Osteocyte (in vitro differentiated cells): ENCODE data around the gene MAP3K14. TPM values are rescaled to one million over a fixed set of nuclear protein-coding genes. Genes with fewer than 3 reads are reported as not detected.

ENCODE experiments used
- DNase-seq: peaks from one replicate; pipeline ENCODE4 v3.0.0; 2021; ENCODE audit warnings: mixed read lengths; ENCODE audit not compliant: unreplicated experiment; ENCODE audit errors: extremely low spot score
- H3K27ac Mint-ChIP-seq: one replicate; pipeline ENCODE4 v1.8.0; 2021; ENCODE audit warnings: mild to moderate bottlenecking, mixed read lengths; ENCODE audit not compliant: unreplicated experiment
- H3K27me3 Mint-ChIP-seq: one replicate; pipeline ENCODE4 v1.8.0; 2021; ENCODE audit warnings: mixed read lengths; ENCODE audit not compliant: unreplicated experiment
- H3K36me3 Mint-ChIP-seq: one replicate; pipeline ENCODE4 v1.8.0; 2021; ENCODE audit warnings: mixed read lengths; ENCODE audit not compliant: unreplicated experiment
- H3K4me1 Mint-ChIP-seq: one replicate; pipeline ENCODE4 v1.8.0; 2021; ENCODE audit warnings: mixed read lengths; ENCODE audit not compliant: unreplicated experiment
- H3K4me3 Mint-ChIP-seq: one replicate; pipeline ENCODE4 v1.8.0; 2021; ENCODE audit warnings: mild to moderate bottlenecking, moderate library complexity, mixed read lengths; ENCODE audit not compliant: unreplicated experiment
- H3K9me3 Mint-ChIP-seq: one replicate; pipeline ENCODE4 v1.8.0; 2021; ENCODE audit warnings: mixed read lengths; ENCODE audit not compliant: unreplicated experiment
- total RNA-seq: library from RNA; stranded (reverse); gene quantifications from 2 replicates; pipeline ENCODE4 v1.2.1, GENCODE V29; 2021
- TF ChIP-seq, protein P1 (sequence below): fragments of 200-600 bp; sonication (generic); IDR thresholded peaks from 2 replicates; pipeline ENCODE4 v1.5.0; 2021; ENCODE audit warnings: antibody characterized with exemption, mild to moderate bottlenecking, moderate library complexity

MAP3K14 gene
- total RNA-seq, 1 donor from 2014 or later, result 13.2 TPM

GRCh38 chr17:45294506-45294905 lies 22.3 kb downstream of the MAP3K14 start:
- TF ChIP-seq, protein P1, sequence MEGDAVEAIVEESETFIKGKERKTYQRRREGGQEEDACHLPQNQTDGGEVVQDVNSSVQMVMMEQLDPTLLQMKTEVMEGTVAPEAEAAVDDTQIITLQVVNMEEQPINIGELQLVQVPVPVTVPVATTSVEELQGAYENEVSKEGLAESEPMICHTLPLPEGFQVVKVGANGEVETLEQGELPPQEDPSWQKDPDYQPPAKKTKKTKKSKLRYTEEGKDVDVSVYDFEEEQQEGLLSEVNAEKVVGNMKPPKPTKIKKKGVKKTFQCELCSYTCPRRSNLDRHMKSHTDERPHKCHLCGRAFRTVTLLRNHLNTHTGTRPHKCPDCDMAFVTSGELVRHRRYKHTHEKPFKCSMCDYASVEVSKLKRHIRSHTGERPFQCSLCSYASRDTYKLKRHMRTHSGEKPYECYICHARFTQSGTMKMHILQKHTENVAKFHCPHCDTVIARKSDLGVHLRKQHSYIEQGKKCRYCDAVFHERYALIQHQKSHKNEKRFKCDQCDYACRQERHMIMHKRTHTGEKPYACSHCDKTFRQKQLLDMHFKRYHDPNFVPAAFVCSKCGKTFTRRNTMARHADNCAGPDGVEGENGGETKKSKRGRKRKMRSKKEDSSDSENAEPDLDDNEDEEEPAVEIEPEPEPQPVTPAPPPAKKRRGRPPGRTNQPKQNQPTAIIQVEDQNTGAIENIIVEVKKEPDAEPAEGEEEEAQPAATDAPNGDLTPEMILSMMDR, result no peak
- no peak for DNase-seq
- Mint-ChIP-seq H3K27me3 (no peaks in the 10 kb centered on the region), H3K27ac (peak overlapping the region; percentile 88), H3K4me3 (no peak overlapping the region), H3K9me3 (no peaks in the 10 kb centered on the region), H3K4me1 (peaks cover 85% of the 10 kb centered on the region), H3K36me3 (peaks cover 16% of the 10 kb centered on the region)

- peaks cover 78% of the 10 kb centered on the region for H3K4me1 Mint-ChIP-seq
- DNase-seq, result no peak
- H3K36me3 Mint-ChIP-seq, result peaks cover 21% of the 10 kb centered on the region
- no peaks in the 10 kb centered on the region for H3K9me3 Mint-ChIP-seq
- peak overlapping the region; percentile 47 for H3K4me3 Mint-ChIP-seq
- H3K27me3 Mint-ChIP-seq, result no peaks in the 10 kb centered on the region
- peak overlapping the region; percentile 88 for H3K27ac Mint-ChIP-seq
- TF ChIP-seq, protein P1, result peak; percentile 26
Measured at GRCh38 chr17:45293413-45294211, 23.2 kb downstream of the MAP3K14 start.

DNA sequence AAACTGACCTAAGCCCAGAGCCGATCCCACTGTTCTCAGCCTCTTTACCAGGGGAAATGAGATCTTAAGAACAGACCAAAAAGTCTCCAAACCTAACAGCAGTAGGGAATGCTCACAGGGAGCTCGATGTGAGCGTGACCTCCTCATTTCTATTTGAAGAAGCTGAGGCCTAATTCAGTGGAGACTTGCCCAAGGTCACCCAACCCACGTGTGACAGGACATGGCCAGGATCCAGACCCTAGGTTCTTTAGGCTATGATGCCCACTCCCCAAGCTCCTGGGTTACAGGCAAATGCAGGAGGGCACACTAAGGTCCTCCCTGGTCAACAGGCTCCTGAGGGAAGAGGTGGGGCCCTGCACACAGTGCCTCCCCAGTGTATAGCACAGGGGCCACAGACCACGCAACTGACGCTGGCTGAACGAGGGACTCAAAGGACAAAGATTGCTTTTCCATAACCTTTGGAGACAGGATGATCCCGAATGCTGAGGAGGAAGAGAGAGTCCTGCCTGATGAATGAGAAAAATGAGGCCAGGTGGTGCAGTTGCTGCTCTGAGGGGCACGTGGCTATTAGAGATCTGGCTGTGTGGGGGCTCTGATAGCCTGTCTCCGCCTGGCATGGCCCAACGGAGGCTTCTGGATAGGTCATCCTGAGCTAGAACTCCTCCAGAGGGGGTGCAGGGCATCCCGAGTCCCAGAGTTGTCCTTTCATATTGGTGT lies 24.0 kb downstream of the MAP3K14 start:
- Mint-ChIP-seq H3K27me3 (no peaks in the 10 kb centered on the region), H3K36me3 (peaks cover 20% of the 10 kb centered on the region), H3K27ac (peak overlapping the region; percentile 88), H3K9me3 (no peaks in the 10 kb centered on the region), H3K4me3 (no peak overlapping the region), H3K4me1 (peaks cover 74% of the 10 kb centered on the region)
- no peak for DNase-seq
- TF ChIP-seq, protein P1, result no peak

DNA sequence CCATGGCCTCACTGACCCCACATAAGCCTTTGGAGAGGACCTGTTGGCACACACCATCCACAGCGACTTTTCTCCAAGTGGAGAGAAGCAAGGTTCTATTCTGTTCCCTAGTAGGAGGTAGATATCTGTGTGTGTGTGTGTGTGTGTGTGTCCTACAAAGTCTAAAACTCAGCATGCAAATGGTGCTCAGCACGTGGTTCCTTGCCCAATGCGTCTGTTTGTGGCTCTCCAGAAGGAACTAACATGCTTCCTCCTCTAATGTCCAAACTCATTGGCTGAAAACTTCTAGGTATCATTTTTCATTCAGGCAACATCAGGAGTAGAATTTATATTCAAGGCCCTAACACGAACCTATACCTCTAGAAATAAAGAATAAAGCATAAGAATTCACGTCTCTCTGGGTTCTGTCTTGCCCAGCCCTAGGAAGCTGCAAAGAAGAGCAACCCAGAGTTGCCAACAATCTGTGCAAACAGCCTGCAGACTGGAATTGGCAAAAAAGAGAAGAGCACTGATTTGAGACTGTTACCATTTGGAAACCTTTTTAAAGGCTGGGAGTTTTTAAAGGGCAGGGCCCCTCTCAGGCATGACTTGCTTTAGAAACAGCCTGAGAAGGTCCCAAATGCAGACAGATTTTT lies 25.5 kb downstream of the MAP3K14 start:
- H3K27me3 Mint-ChIP-seq, result no peaks in the 10 kb centered on the region
- H3K36me3 Mint-ChIP-seq, result peaks cover 22% of the 10 kb centered on the region
- H3K4me1 Mint-ChIP-seq, result peaks cover 69% of the 10 kb centered on the region
- DNase-seq, result no peak
- H3K9me3 Mint-ChIP-seq, result no peaks in the 10 kb centered on the region
- TF ChIP-seq, protein P1, result no peak
- no peak overlapping the region for H3K4me3 Mint-ChIP-seq
- H3K27ac Mint-ChIP-seq, result no peak overlapping the region
